ENCODE measurements around the gene GLYATL3. TPM values are rescaled to one million over a fixed set of nuclear protein-coding genes. Genes with fewer than 3 reads are reported as not detected.
"Not testable (repeated sequence)": the region's sequence is repeated elsewhere in the genome, so short reads cannot be mapped to it uniquely, and the experiment has no call there.

GLYATL3 gene
- total RNA-seq, 2 experiments from 2014 or later = not detected

DNA sequence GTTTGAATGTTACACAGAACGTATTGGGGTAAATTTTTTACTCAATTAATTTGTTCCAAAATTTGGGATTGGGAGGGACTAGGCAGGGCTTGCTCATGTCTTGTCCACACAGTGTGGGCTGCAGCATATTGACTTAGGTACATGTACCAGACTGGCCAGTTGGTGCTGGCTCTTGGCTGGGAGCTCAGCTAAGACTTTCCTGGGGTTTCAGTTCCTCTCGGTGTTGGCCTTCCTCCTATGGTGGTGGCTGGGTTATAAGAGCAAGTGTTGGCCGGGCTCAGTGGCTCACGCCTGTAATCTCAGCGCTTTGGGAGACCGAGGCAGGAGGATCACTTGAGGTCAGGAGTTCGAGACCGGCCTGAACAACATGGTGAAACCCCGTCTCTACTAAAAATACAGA is 31.7 kb upstream of the GLYATL3 start:
- no peak for ATAC-seq (ENCODE audit: poor library complexity)
- peaks cover 8% of the 10 kb centered on the region for H3K4me1 ChIP-seq (ENCODE audit: insufficient read depth, low read length)
- no peaks in the 10 kb centered on the region for H3K9me3 ChIP-seq (ENCODE audit: control insufficient read depth in 1 of 2, insufficient read depth in 1 of 2, low read length in 2 of 2)
- ChIA-PET CTCF (no interaction called here), POLR2A (no interaction called here)
- Mint-ChIP-seq H3K27ac (no peak overlapping the region), H3K9me3 (no peaks in the 10 kb centered on the region), H3K27me3 (no peaks in the 10 kb centered on the region), H3K4me1 (ENCODE audit: low read depth) (peaks cover 17% of the 10 kb centered on the region), H3K4me3 (no peak overlapping the region), H3K36me3 (ENCODE audit: low read depth) (peaks cover 31% of the 10 kb centered on the region)
- H3K4me3 ChIP-seq (ENCODE audit: low read length) = no peak overlapping the region
- TF ChIP-seq, protein P1, sequence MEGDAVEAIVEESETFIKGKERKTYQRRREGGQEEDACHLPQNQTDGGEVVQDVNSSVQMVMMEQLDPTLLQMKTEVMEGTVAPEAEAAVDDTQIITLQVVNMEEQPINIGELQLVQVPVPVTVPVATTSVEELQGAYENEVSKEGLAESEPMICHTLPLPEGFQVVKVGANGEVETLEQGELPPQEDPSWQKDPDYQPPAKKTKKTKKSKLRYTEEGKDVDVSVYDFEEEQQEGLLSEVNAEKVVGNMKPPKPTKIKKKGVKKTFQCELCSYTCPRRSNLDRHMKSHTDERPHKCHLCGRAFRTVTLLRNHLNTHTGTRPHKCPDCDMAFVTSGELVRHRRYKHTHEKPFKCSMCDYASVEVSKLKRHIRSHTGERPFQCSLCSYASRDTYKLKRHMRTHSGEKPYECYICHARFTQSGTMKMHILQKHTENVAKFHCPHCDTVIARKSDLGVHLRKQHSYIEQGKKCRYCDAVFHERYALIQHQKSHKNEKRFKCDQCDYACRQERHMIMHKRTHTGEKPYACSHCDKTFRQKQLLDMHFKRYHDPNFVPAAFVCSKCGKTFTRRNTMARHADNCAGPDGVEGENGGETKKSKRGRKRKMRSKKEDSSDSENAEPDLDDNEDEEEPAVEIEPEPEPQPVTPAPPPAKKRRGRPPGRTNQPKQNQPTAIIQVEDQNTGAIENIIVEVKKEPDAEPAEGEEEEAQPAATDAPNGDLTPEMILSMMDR (IDR thresholded peaks at IDR 0.05) = no peak
- no peak for DNase-seq
- H3K27ac ChIP-seq (ENCODE audit: low read depth in 1 of 2, low read length in 2 of 2) = no peak overlapping the region
- no peaks in the 10 kb centered on the region for H3K27me3 ChIP-seq (ENCODE audit: control insufficient read depth in 1 of 2, insufficient read depth in 2 of 2, low read length in 2 of 2)
- peaks cover 15% of the 10 kb centered on the region for H3K36me3 ChIP-seq (ENCODE audit: insufficient read depth, low read length)
- intact Hi-C loops (cut with DNase I, micrococcal nuclease) = no loop called here

DNA sequence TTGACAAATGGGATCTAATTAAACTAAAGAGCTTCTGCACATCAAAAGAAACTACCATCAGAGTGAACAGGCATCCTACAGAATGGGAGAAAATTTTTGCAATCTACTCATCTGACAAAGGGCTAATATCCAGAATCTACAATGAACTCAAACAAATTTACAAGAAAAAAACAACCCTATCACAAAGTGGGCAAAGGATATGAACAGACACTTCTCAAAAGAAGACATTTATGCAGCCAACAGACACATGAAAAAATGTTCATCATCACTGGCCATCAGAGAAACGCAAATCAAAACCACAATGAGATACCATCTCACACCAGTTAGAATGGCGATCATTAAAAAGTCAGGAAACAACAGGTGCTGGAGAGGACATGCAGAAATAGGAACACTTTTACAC is 23.2 kb upstream of the GLYATL3 start:
- H3K9me3 Mint-ChIP-seq; H3K9me3 ChIP-seq (ENCODE audit: control insufficient read depth in 1 of 2, insufficient read depth in 1 of 2, low read length in 2 of 2); H3K4me1 ChIP-seq (ENCODE audit: insufficient read depth, low read length); H3K4me1 Mint-ChIP-seq (ENCODE audit: low read depth); DNase-seq; intact Hi-C loops (cut with DNase I, micrococcal nuclease); POLR2A ChIA-PET; H3K27me3 Mint-ChIP-seq; H3K4me3 Mint-ChIP-seq; H3K27me3 ChIP-seq (ENCODE audit: control insufficient read depth in 1 of 2, insufficient read depth in 2 of 2, low read length in 2 of 2); H3K4me3 ChIP-seq (ENCODE audit: low read length); H3K27ac Mint-ChIP-seq; ATAC-seq (ENCODE audit: poor library complexity); CTCF ChIA-PET; H3K27ac ChIP-seq (ENCODE audit: low read depth in 1 of 2, low read length in 2 of 2): not testable (repeated sequence)
- peaks cover 49% of the 10 kb centered on the region for H3K36me3 Mint-ChIP-seq (ENCODE audit: low read depth)
- H3K36me3 ChIP-seq (ENCODE audit: insufficient read depth, low read length) = peaks cover 12% of the 10 kb centered on the region

DNA sequence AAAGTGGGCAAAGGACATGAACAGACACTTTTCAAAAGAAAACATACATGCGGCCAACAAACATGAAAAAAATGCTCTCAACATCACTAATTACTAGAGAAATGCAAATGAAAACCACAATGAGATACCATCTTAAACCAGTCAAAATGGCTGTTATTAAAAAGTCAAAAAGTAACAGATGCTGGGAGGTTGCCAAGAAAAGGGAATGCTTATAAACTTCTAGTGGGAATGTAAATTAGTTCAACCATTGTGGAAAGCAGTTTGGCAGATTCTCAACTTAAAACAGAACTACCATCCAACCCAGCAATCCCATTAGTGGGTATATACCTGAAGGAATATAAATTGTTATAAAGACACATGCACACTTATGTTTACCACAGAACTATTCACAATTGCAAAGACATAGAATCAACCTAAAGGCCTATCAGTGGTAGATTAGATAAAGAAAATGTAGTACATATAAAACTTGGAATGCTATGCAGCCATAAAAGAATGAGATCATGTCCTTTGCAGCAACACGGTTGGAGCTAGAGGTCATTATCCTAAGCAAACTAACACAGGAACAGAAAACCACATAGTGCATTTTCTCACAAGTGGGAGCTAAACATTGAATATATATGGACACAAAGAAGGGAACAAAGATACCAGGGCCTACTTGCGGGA is 20.3 kb upstream of the GLYATL3 start:
- Histone ChIP-seq H3K36me3 (ENCODE audit: insufficient read depth, low read length) (no peaks in the 10 kb centered on the region), H3K27ac (ENCODE audit: low read depth in 1 of 2, low read length in 2 of 2) (no peak overlapping the region), H3K9me3 (ENCODE audit: control insufficient read depth in 1 of 2, insufficient read depth in 1 of 2, low read length in 2 of 2) (no peaks in the 10 kb centered on the region), H3K4me1 (ENCODE audit: insufficient read depth, low read length) (no peaks in the 10 kb centered on the region), H3K4me3 (ENCODE audit: low read length) (no peak overlapping the region), H3K27me3 (ENCODE audit: control insufficient read depth in 1 of 2, insufficient read depth in 2 of 2, low read length in 2 of 2) (no peaks in the 10 kb centered on the region)
- ATAC-seq (ENCODE audit: poor library complexity) = no peak
- TF ChIP-seq, protein P1 (IDR thresholded peaks at IDR 0.05) = no peak
- Mint-ChIP-seq H3K4me3 (no peak overlapping the region), H3K4me1 (ENCODE audit: low read depth) (no peaks in the 10 kb centered on the region), H3K27me3 (no peaks in the 10 kb centered on the region), H3K27ac (no peak overlapping the region), H3K9me3 (no peaks in the 10 kb centered on the region), H3K36me3 (ENCODE audit: low read depth) (peaks cover 20% of the 10 kb centered on the region)
- POLR2A ChIA-PET = no interaction called here
- CTCF ChIA-PET = no interaction called here
- no peak for DNase-seq
- intact Hi-C loops (cut with DNase I, micrococcal nuclease) = no loop called here

DNA sequence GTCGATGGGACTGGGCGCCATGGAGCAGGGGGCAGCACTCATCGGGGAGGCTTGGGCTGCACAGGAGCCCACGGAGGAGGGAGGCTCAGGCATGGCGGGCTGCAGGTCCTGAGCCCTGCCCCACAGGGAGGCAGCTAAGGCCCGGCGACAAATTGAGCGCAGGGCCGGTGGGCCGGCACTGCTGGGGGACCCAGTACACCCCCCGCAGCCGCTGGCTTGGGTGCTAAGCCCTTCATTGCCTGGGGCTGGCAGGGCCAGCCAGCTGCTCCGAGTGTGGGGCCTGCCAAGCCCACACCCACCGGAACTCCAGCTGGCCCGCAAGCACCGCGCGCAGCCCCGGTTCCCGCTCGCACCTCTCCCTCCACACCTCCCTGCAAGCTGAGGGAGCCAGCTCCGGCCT is 17.9 kb upstream of the GLYATL3 start:
- H3K27ac Mint-ChIP-seq; DNase-seq; H3K27me3 Mint-ChIP-seq; H3K27ac ChIP-seq (ENCODE audit: low read depth in 1 of 2, low read length in 2 of 2); ATAC-seq (ENCODE audit: poor library complexity); H3K27me3 ChIP-seq (ENCODE audit: control insufficient read depth in 1 of 2, insufficient read depth in 2 of 2, low read length in 2 of 2); CTCF ChIA-PET; intact Hi-C loops (cut with DNase I, micrococcal nuclease); H3K4me1 Mint-ChIP-seq (ENCODE audit: low read depth); H3K4me1 ChIP-seq (ENCODE audit: insufficient read depth, low read length); H3K4me3 ChIP-seq (ENCODE audit: low read length); H3K9me3 ChIP-seq (ENCODE audit: control insufficient read depth in 1 of 2, insufficient read depth in 1 of 2, low read length in 2 of 2); POLR2A ChIA-PET; H3K9me3 Mint-ChIP-seq; H3K4me3 Mint-ChIP-seq; H3K36me3 ChIP-seq (ENCODE audit: insufficient read depth, low read length): not testable (repeated sequence)
- H3K36me3 Mint-ChIP-seq (ENCODE audit: low read depth) = peaks cover 13% of the 10 kb centered on the region

DNA sequence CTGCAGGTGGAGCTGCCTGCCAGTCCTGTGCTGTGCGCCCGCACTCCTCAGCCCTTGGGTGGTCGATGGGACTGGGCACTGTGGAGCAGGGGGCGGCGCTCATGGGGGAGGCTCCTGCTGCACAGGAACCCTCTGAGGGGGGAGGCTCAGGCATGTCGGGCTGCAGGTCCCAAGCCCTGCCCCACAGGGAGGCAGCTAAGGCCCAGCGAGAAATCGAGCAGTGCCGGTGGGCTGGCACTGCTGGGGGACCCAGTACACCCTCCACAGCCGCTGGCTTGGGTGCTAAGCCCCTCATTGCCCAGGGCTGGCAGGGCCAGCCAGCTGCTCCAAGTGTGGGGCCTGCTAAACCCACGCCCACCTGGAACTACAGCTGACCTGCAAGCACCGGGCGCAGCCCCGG is 16.3 kb upstream of the GLYATL3 start:
- POLR2A ChIA-PET = not testable (repeated sequence)

More for the DNA sequence above, 16.3 kb upstream of the GLYATL3 start:
- ATAC-seq (ENCODE audit: poor library complexity); H3K4me1 ChIP-seq (ENCODE audit: insufficient read depth, low read length); H3K27ac ChIP-seq (ENCODE audit: low read depth in 1 of 2, low read length in 2 of 2); intact Hi-C loops (cut with DNase I, micrococcal nuclease); H3K4me3 Mint-ChIP-seq; H3K9me3 Mint-ChIP-seq; DNase-seq; H3K36me3 ChIP-seq (ENCODE audit: insufficient read depth, low read length); CTCF ChIA-PET; H3K4me1 Mint-ChIP-seq (ENCODE audit: low read depth); H3K27me3 ChIP-seq (ENCODE audit: control insufficient read depth in 1 of 2, insufficient read depth in 2 of 2, low read length in 2 of 2); H3K27ac Mint-ChIP-seq; H3K27me3 Mint-ChIP-seq; H3K9me3 ChIP-seq (ENCODE audit: control insufficient read depth in 1 of 2, insufficient read depth in 1 of 2, low read length in 2 of 2); H3K4me3 ChIP-seq (ENCODE audit: low read length): not testable (repeated sequence)
- peaks cover 23% of the 10 kb centered on the region for H3K36me3 Mint-ChIP-seq (ENCODE audit: low read depth)

Data from CD4-positive, alpha-beta T cell (primary cell).